Vagina (tissue), 2 donors: ENCODE results near the gene PRKRIP1.

ENCODE experiments used
- POLR2A ChIP-seq, 2 donors: fragments of 450-650 bp; IDR thresholded peaks; one replicate each; pipeline ENCODE4 v1.6.1; 2017; ENCODE audit warnings: antibody characterized with exemption in 2 of 2, mild to moderate bottlenecking in 2 of 2, moderate library complexity in 2 of 2
- POLR2AphosphoS5 ChIP-seq, 2 donors: sonication (generic); formaldehyde crosslinking; IDR thresholded peaks; one replicate each; pipeline ENCODE4 v1.9.0; 2017; ENCODE audit warnings: antibody characterized with exemption in 2 of 2, mild to moderate bottlenecking in 2 of 2, low read depth in 1 of 2; ENCODE audit not compliant: insufficient read depth in 1 of 2
- TF ChIP-seq, protein P1 (sequence below), 3 experiments: fragments of 450-650 bp in 2 of 3; fragments of 200-600 bp in 1 of 3; sonication (generic) in 1 of 3; IDR thresholded peaks; one replicate each; pipeline ENCODE4 v1.5.1; 2017 to 2019; ENCODE audit warnings: antibody characterized with exemption in 3 of 3, mild to moderate bottlenecking in 2 of 3, moderate library complexity in 2 of 3

DNA sequence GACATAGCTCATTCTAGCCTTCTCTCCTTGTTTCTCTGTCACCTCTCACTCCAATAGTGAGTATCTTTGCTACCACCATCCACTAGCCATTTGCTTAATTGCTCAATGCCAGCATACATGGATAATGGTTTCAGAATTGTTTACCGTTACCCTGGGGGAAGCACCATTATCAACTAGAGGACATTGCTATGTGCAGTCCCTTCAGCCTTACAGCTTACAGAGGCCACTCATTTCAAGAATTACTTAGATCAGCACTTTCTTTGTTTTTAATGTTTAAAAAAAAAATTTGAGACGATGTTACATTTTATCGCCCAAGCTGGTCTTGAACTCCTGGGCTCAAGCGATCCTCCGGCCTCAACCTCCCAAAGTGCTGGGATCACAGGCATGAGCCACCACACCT lies 22.4 kb downstream of the PRKRIP1 start:
- TF ChIP-seq, protein P1, sequence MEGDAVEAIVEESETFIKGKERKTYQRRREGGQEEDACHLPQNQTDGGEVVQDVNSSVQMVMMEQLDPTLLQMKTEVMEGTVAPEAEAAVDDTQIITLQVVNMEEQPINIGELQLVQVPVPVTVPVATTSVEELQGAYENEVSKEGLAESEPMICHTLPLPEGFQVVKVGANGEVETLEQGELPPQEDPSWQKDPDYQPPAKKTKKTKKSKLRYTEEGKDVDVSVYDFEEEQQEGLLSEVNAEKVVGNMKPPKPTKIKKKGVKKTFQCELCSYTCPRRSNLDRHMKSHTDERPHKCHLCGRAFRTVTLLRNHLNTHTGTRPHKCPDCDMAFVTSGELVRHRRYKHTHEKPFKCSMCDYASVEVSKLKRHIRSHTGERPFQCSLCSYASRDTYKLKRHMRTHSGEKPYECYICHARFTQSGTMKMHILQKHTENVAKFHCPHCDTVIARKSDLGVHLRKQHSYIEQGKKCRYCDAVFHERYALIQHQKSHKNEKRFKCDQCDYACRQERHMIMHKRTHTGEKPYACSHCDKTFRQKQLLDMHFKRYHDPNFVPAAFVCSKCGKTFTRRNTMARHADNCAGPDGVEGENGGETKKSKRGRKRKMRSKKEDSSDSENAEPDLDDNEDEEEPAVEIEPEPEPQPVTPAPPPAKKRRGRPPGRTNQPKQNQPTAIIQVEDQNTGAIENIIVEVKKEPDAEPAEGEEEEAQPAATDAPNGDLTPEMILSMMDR (IDR thresholded peaks at IDR 0.05): no peak
- TF ChIP-seq POLR2A (IDR thresholded peaks at IDR 0.05) (no peak), POLR2AphosphoS5 (IDR thresholded peaks at IDR 0.05; ENCODE audit: insufficient read depth in 1 of 2, low read depth in 1 of 2) (no peak)
